K562 (cell line): ENCODE results near the gene CEP126. TPM values are rescaled to one million over a fixed set of nuclear protein-coding genes. Genes with fewer than 3 reads are reported as not detected.

Experiments used
- ATAC-seq: fragments of 200-7000 bp; cut with Tn5 transposase; 3 replicates; pipeline ENCODE4 v1.9.1; 2020; ENCODE audit warnings: moderate library complexity
- BruUV-seq: library from RNA; stranded (reverse); fragments of 400-500 nt; replicated peaks from 2 replicates; lab custom pipeline; 2021; lab: Mats Ljungman, UMichigan
- CTCF ChIA-PET: fragments of 300-600 bp; formaldehyde crosslinking; extraction: SDS; loops from one replicate; lab custom pipeline; 2021; ENCODE audit warnings: low intra/inter-chr PET ratio; lab: Yijun Ruan, JAX
- POLR2A ChIA-PET: fragments of 300-600, 350-650 bp; sonication (Branson Sonifier 250); formaldehyde crosslinking; extraction: SDS; loops from one replicate; lab custom pipeline; 2021; ENCODE audit warnings: antibody characterized with exemption, inconsistent platforms; lab: Yijun Ruan, JAX
- DNase-seq, 4 experiments: peaks; one replicate each; pipeline versions ENCODE4 v3.0.0 to v3.0.0-alpha.2; 2011 to 2018; ENCODE audit warnings: low spot score in 3 of 4, mixed read lengths in 3 of 4; ENCODE audit errors: extremely low read depth in 1 of 4
- FAIRE-seq: peaks from 2 replicates; lab custom pipeline; 2011; peaks lifted over from hg19 to GRCh38; lab: Jason Lieb, UNC
- H2AFZ ChIP-seq: 2 replicates; pipeline ENCODE4 v1.6.0; 2011; ENCODE audit warnings: low read depth, low read length, control low read depth, inconsistent platforms
- H3K27ac ChIP-seq: fragments of 200-600 bp; 3 replicates; pipeline ENCODE4 v1.8.0; 2011; ENCODE audit warnings: low read depth, mild to moderate bottlenecking, control low read depth, inconsistent platforms, low read length, moderate library complexity, mixed read lengths; ENCODE audit errors: extremely low read depth
- H3K27me3 ChIP-seq, 2 experiments: fragments of 300-600 bp in 1 of 2; 2 replicates in 1 of 2; 3 replicates in 1 of 2; pipeline versions ENCODE4 v1.6.0 to v1.8.0; 2011; ENCODE audit warnings: inconsistent platforms in 2 of 2, low read length in 2 of 2, mild to moderate bottlenecking in 1 of 2, mixed read lengths in 1 of 2, moderate library complexity in 1 of 2; ENCODE audit not compliant: control insufficient read depth in 2 of 2, insufficient read depth in 2 of 2
- H3K36me3 ChIP-seq: fragments of 300-600 bp; 3 replicates; pipeline ENCODE4 v1.8.0; 2011; ENCODE audit warnings: mild to moderate bottlenecking, low read length, inconsistent platforms; ENCODE audit not compliant: control insufficient read depth, insufficient read depth
- H3K4me1 ChIP-seq, 2 experiments: fragments of 200-600 bp in 1 of 2; replicated peaks in 1 of 2; 2 replicates in 1 of 2; 3 replicates in 1 of 2; pipeline versions ENCODE4 v1.5.1 to v1.8.0; 2011; ENCODE audit warnings: inconsistent platforms in 2 of 2, low read length in 2 of 2, mild to moderate bottlenecking in 1 of 2, mixed read lengths in 1 of 2, moderate library complexity in 1 of 2; ENCODE audit not compliant: control insufficient read depth in 2 of 2, insufficient read depth in 2 of 2
- H3K4me2 ChIP-seq: 2 replicates; pipeline ENCODE4 v1.6.1; 2011; ENCODE audit warnings: low read length, control low read depth, inconsistent platforms, mixed read lengths; ENCODE audit not compliant: insufficient read depth
- H3K4me3 ChIP-seq: fragments of 200-600 bp; sonication (generic), shearing (Covaris generic); 2 replicates; pipeline ENCODE4 v1.5.1; 2016; ENCODE audit warnings: control low read depth, inconsistent platforms
- H3K79me2 ChIP-seq: fragments of 200-600 bp; 3 replicates; pipeline ENCODE4 v1.8.0; 2011; ENCODE audit warnings: low read length, inconsistent platforms; ENCODE audit not compliant: control insufficient read depth, insufficient read depth
- H3K9ac ChIP-seq, 2 experiments: 2 replicates each; pipeline versions ENCODE4 v1.6.0 to v1.6.1; 2011; ENCODE audit warnings: low read depth in 2 of 2, low read length in 2 of 2, control low read depth in 1 of 2, inconsistent platforms in 1 of 2, mild to moderate bottlenecking in 1 of 2, mixed read lengths in 1 of 2; ENCODE audit not compliant: insufficient read depth in 1 of 2
- H3K9me1 ChIP-seq: one replicate; pipeline ENCODE4 v1.6.0; 2011; ENCODE audit warnings: inconsistent platforms, mild to moderate bottlenecking, low read length, moderate library complexity; ENCODE audit not compliant: control insufficient read depth, insufficient read depth
- H3K9me3 ChIP-seq: replicated peaks from 2 replicates; pipeline ENCODE4 v1.5.1; 2011; ENCODE audit warnings: low read depth, low read length, inconsistent platforms; ENCODE audit not compliant: control insufficient read depth, insufficient read depth
- H4K20me1 ChIP-seq: replicated peaks from 2 replicates; pipeline ENCODE4 v1.6.1; 2011; ENCODE audit warnings: low read length, inconsistent platforms, mixed read lengths; ENCODE audit not compliant: control insufficient read depth, insufficient read depth
- ARNT ChIP-seq, 2 experiments: fragments of 450-650 bp; IDR thresholded peaks; 2 replicates each; pipeline ENCODE4 v1.6.1; 2016; ENCODE audit warnings: mild to moderate bottlenecking in 1 of 2
- GABPB1 ChIP-seq: sonication (generic); formaldehyde crosslinking; IDR thresholded peaks from 2 replicates; pipeline ENCODE4 v1.8.0; 2022; ENCODE audit warnings: mild to moderate bottlenecking, missing genetic modification reagents
- WGBS: fragments of 100-300 bp; shearing (Covaris generic); methylation state at CpG from one replicate; pipeline ENCODE4 v1.1.6; 2016; ENCODE audit warnings: low coverage, mixed read lengths; ENCODE audit not compliant: insufficient coverage; ENCODE audit errors: missing lambda C conversion rate; 5-methylcytosine and 5-hydroxymethylcytosine counted together
- in situ Hi-C: fragments of 300-500 bp; cut with MboI; formaldehyde crosslinking; loops from 4 replicates; pipeline ENCODE4 v1.15.0; 2018; ENCODE audit warnings: inconsistent platforms, mixed read lengths
- intact Hi-C: fragments of 100-400 bp; cut with micrococcal nuclease; formaldehyde crosslinking; loops from 2 replicates; pipeline ENCODE4 v1.14.2; 2022
- polyA plus RNA-seq, 8 experiments: library from polyadenylated mRNA; depleted of rRNA in 4 of 8; stranded (reverse) in 5 of 8; unstranded in 3 of 8; fragments of >200 nt; fragmentation: Nextera tagmentation in 2 of 8; fragmentation: Illumina TruSeq in 1 of 8; extraction: Ambion mirVana in 2 of 8; extraction: Trizol in 1 of 8; gene quantifications; 2 replicates each; pipeline versions ENCODE4 v1.2.1 to v1.2.3, GENCODE V29; 2011 to 2014; ENCODE audit warnings: inconsistent platforms in 1 of 8, missing spikeins in 1 of 8
- total RNA-seq, 7 experiments: library from RNA; depleted of rRNA in 6 of 7; stranded (reverse); fragments of >200 nt in 6 of 7; fragmentation: Illumina TruSeq in 2 of 7; extraction: Trizol in 2 of 7; gene quantifications; 2 replicates each; pipeline versions ENCODE4 v1.2.1 to v1.2.3, GENCODE V29; 2011 to 2021; ENCODE audit warnings: low replicate concordance in 1 of 7
- TF ChIP-seq, protein P1 (sequence below), 2 experiments: fragments of 450-650 bp; IDR thresholded peaks; 2 replicates each; pipeline ENCODE4 v1.6.1; 2016
- TF ChIP-seq, protein P2 (sequence below): sonication (generic); formaldehyde crosslinking; IDR thresholded peaks from 2 replicates; pipeline ENCODE4 v1.8.0; 2023; ENCODE audit warnings: mild to moderate bottlenecking, missing genetic modification reagents
- TF ChIP-seq, protein P3 (sequence below): fragments of 450-650 bp; formaldehyde crosslinking; IDR thresholded peaks from 2 replicates; pipeline ENCODE4 v1.4.0; 2020; ENCODE audit warnings: mild to moderate bottlenecking

The CEP126 gene
- total and polyA plus RNA-seq, 9 of the 15 experiments (the other 6 are each of a cell fraction or from before 2014, with no cell fraction given): 0.01 to 0.11 (median 0.07) TPM; not detected in 3

DNA sequence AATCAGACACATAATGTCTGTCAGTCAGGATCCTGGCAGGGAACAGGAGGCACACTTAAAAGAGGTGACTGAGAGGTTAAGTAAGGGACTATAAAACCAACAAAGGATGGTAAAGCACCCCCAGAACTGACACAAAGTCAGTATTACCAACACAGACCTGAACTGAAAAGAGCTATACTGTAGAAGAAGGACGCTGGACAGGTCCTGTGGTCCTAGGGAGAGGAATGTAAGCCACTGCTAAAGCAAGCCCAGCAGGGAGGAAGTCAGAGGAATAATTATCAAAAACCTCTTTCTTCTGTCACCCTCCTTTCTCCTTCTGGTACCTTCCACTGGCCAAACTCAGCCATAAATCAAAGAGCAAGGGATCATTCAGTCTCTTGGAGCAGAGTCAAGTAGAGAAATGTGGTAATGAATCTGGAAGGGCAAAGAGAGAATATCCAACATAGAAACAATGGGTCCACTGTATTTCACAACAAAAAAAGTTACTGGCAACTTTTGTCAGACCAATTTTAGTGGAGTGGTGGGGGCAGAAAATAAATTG, 34.9 kb downstream of the CEP126 start (continued):
- TF ChIP-seq, protein P1, sequence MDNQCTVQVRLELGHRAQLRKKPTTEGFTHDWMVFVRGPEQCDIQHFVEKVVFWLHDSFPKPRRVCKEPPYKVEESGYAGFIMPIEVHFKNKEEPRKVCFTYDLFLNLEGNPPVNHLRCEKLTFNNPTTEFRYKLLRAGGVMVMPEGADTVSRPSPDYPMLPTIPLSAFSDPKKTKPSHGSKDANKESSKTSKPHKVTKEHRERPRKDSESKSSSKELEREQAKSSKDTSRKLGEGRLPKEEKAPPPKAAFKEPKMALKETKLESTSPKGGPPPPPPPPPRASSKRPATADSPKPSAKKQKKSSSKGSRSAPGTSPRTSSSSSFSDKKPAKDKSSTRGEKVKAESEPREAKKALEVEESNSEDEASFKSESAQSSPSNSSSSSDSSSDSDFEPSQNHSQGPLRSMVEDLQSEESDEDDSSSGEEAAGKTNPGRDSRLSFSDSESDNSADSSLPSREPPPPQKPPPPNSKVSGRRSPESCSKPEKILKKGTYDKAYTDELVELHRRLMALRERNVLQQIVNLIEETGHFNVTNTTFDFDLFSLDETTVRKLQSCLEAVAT (IDR thresholded peaks at IDR 0.05): no peak

DNA sequence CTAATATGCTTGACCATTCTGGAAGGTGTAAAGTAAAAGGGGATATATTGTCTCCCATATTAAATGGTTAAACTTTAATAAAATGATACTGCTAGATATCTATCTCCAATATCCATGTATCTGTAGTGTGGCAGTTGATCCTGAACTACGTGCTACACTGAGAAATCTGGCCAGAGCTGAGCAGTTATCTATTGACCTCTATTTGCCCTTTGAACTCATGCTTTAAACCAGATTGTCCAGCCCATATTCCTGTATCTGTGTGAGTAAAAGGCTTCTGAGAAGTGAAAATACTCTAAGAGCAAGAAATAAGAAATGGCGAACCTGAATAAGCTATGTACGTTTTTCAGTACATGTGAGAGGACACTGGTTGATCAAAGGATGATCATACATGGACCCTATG, 40.5 kb downstream of the CEP126 start:
- CTCF ChIA-PET: no interaction called here
- in situ Hi-C loops: no loop called here

More for the DNA sequence above, 40.5 kb downstream of the CEP126 start:
- POLR2A ChIA-PET: no interaction called here
- Histone ChIP-seq H3K9me1 (no peaks in the 10 kb centered on the region), H3K36me3 (no peaks in the 10 kb centered on the region), H2AFZ (no peak overlapping the region), H3K79me2 (no peaks in the 10 kb centered on the region), H3K4me1 (no peaks in the 10 kb centered on the region), H3K9me3 (no peaks in the 10 kb centered on the region), H3K27ac (no peak overlapping the region)
- no peak for FAIRE-seq
- intact Hi-C loops: no loop called here
- WGBS: 2% methylated on average over 3 of the region's 3 CpGs
- TF ChIP-seq, protein P2, sequence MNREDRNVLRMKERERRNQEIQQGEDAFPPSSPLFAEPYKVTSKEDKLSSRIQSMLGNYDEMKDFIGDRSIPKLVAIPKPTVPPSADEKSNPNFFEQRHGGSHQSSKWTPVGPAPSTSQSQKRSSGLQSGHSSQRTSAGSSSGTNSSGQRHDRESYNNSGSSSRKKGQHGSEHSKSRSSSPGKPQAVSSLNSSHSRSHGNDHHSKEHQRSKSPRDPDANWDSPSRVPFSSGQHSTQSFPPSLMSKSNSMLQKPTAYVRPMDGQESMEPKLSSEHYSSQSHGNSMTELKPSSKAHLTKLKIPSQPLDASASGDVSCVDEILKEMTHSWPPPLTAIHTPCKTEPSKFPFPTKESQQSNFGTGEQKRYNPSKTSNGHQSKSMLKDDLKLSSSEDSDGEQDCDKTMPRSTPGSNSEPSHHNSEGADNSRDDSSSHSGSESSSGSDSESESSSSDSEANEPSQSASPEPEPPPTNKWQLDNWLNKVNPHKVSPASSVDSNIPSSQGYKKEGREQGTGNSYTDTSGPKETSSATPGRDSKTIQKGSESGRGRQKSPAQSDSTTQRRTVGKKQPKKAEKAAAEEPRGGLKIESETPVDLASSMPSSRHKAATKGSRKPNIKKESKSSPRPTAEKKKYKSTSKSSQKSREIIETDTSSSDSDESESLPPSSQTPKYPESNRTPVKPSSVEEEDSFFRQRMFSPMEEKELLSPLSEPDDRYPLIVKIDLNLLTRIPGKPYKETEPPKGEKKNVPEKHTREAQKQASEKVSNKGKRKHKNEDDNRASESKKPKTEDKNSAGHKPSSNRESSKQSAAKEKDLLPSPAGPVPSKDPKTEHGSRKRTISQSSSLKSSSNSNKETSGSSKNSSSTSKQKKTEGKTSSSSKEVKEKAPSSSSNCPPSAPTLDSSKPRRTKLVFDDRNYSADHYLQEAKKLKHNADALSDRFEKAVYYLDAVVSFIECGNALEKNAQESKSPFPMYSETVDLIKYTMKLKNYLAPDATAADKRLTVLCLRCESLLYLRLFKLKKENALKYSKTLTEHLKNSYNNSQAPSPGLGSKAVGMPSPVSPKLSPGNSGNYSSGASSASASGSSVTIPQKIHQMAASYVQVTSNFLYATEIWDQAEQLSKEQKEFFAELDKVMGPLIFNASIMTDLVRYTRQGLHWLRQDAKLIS (CRISPR knock-in tag): no peak
- TF ChIP-seq ARNT (IDR thresholded peaks at IDR 0.05) (no peak), GABPB1 (CRISPR knock-in tag) (no peak)
- TF ChIP-seq, protein P3, sequence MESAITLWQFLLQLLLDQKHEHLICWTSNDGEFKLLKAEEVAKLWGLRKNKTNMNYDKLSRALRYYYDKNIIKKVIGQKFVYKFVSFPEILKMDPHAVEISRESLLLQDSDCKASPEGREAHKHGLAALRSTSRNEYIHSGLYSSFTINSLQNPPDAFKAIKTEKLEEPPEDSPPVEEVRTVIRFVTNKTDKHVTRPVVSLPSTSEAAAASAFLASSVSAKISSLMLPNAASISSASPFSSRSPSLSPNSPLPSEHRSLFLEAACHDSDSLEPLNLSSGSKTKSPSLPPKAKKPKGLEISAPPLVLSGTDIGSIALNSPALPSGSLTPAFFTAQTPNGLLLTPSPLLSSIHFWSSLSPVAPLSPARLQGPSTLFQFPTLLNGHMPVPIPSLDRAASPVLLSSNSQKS (CRISPR knock-in tag): no peak
- TF ChIP-seq, all 486 proteins: peak for 0
- H3K9ac ChIP-seq: no peak overlapping the region
- H3K4me2 ChIP-seq: no peak overlapping the region
- no peaks in the 10 kb centered on the region for H4K20me1 ChIP-seq
- no peaks in the 10 kb centered on the region for H3K27me3 ChIP-seq
- BruUV-seq: no TSS peak
- ATAC-seq (no peak), DNase-seq (no peak)
- H3K4me3 ChIP-seq: no peak overlapping the region
